Measurements from ENCODE around the gene VRK3.

Gene VRK3

DNA sequence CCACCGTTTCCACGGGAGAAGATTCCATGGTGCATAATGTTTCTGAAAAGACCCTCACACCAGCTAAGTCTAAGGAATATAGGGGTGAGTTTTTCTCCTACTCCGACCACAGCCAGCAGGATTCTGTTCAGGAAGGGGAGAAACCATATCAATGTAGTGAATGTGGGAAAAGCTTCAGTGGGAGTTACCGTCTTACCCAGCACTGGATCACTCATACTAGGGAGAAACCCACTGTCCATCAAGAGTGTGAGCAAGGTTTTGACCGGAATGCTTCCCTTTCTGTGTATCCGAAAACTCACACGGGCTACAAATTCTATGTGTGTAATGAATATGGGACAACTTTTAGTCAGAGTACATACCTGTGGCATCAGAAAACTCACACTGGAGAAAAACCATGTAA, 19.8 kb upstream of the VRK3 start:
- TF ChIP-seq, protein P1, sequence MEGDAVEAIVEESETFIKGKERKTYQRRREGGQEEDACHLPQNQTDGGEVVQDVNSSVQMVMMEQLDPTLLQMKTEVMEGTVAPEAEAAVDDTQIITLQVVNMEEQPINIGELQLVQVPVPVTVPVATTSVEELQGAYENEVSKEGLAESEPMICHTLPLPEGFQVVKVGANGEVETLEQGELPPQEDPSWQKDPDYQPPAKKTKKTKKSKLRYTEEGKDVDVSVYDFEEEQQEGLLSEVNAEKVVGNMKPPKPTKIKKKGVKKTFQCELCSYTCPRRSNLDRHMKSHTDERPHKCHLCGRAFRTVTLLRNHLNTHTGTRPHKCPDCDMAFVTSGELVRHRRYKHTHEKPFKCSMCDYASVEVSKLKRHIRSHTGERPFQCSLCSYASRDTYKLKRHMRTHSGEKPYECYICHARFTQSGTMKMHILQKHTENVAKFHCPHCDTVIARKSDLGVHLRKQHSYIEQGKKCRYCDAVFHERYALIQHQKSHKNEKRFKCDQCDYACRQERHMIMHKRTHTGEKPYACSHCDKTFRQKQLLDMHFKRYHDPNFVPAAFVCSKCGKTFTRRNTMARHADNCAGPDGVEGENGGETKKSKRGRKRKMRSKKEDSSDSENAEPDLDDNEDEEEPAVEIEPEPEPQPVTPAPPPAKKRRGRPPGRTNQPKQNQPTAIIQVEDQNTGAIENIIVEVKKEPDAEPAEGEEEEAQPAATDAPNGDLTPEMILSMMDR (IDR thresholded peaks at IDR 0.05; ENCODE audit: low read depth, low read length, missing control alignments), result no peak
- H3K4me3 ChIP-seq (replicated peaks; ENCODE audit: low read depth, low read length), result no peak overlapping the region
- no peak for DNase-seq (ENCODE audit: extremely low read depth, low read depth)

DNA sequence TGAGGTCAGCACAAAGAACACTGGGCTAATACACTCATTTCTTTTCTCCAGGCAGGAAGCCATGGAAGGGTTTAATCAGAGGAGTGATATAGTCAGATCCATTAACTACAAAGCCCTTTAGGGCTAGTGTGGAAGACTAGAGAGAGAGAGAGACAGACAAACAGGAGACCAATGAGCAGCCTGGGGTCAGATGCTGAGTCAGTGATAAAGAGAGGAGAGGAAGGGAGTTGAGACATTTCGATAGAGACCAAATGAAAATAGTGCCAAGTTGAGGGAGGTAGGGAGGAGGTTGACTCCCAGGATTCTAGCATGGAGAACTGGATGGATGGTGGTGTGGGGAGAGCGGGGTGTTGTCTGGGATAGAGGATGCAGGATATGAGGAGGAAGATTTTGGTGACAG, 18.8 kb upstream of the VRK3 start:
- DNase-seq (ENCODE audit: extremely low read depth, low read depth), result no peak
- no peak overlapping the region for H3K4me3 ChIP-seq (replicated peaks; ENCODE audit: low read depth, low read length)
- TF ChIP-seq, protein P1 (IDR thresholded peaks at IDR 0.05; ENCODE audit: low read depth, low read length, missing control alignments), result no peak

DNA sequence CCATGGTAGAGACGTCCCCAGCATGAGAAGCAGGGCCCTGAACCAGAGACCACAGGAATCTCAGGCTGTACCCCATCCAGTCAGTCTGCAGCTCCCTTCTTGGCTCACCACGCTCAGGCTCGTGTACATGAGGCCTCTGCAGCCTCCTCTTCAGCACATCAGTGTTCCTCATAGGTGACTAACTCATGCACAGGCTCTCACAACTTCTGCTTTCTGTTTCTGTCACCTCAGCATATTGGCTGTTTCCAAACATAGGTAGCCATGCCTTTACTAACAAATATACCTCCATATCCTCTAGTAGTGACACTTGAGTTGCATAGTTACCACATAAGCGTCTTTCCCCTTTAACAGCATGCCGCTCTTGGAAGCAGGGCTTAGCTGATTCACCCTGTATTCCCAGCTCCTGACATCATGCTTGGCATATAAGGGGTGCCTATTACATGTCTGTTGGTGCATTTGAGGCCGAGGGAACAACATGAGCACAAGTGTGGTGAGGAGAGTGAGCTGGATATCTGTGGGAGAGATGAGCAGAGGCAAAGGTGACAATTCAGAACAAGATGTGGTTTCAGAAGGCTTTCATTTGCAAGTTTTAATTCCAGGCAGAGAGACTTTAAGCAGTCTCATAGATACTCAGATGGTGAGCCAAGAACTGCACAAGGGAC, 17.3 kb upstream of the VRK3 start:
- no peak overlapping the region for H3K4me3 ChIP-seq (replicated peaks; ENCODE audit: low read depth, low read length)
- TF ChIP-seq, protein P1 (IDR thresholded peaks at IDR 0.05; ENCODE audit: low read depth, low read length, missing control alignments), result no peak
- no peak for DNase-seq (ENCODE audit: extremely low read depth, low read depth)

DNA sequence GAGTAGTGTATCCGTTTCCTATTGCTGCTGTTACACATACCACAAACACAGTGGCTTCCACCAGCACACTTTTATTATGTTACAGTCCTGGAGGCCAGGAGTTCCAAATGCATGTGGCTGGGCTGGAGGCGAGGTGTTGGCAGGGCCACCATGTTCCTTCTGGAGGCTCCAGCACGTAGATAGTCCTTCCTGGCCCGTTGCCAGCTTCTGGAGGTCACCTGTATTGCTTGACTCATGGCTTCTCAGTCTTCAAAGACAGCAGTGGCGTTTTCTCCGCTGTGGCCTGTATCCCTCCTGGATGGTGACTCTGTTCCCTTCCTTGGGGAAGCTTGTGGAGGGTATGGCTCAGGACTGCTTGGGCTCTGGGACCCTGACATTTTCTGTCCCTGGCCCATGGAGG, 15.8 kb upstream of the VRK3 start:
- no peak for DNase-seq (ENCODE audit: extremely low read depth, low read depth)
- no peak overlapping the region for H3K4me3 ChIP-seq (replicated peaks; ENCODE audit: low read depth, low read length)
- TF ChIP-seq, protein P1 (IDR thresholded peaks at IDR 0.05; ENCODE audit: low read depth, low read length, missing control alignments), result no peak

DNA sequence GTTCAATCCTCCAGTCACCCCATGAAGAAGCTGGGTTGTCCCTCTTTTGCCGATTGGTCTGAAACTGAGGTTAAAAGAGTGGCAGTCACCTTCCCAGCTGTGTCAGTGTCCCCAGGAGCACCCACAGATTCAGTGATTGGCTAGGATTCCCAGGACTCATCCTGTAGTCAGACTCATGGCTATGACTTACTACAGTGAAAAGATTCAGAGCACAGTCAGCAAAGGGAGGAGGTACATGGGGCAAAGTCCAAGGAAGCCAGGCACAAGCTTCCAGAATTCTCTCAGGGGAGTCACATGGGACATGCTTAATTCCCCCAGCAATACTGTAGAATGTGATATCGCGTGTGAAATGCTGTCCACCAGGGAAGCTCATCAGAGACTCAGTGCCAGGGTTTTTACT, 14.8 kb upstream of the VRK3 start:
- no peak overlapping the region for H3K4me3 ChIP-seq (replicated peaks; ENCODE audit: low read depth, low read length)
- TF ChIP-seq, protein P1 (IDR thresholded peaks at IDR 0.05; ENCODE audit: low read depth, low read length, missing control alignments), result no peak
- DNase-seq (ENCODE audit: extremely low read depth, low read depth), result no peak

DNA sequence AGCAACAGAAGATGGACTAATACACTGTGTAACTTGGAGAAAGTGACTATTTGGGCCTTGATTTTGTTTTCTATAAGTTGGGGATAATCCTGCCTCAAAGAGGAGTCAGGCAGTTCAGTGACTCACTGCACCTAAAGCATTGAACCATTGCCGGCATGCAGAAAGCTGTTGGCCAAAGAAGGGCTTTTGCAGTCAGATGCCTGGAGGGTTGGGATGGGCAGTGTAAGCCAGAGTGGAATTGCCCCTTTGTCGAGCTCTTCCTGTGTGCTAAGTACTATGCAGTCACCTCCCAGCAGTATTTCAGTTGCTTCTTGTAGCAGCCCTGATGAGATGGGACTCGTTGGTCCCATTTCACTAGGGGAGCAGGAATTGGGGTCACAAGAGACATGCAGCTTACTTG, 11.7 kb upstream of the VRK3 start:
- H3K4me3 ChIP-seq (replicated peaks; ENCODE audit: low read depth, low read length), result no peak overlapping the region

More for the DNA sequence above, 11.7 kb upstream of the VRK3 start:
- no peak for DNase-seq (ENCODE audit: extremely low read depth, low read depth)
- TF ChIP-seq, protein P1 (IDR thresholded peaks at IDR 0.05; ENCODE audit: low read depth, low read length, missing control alignments), result no peak

Measured in HFF-Myc (cell line).